ENCODE data around the gene CCR2.

GRCh38 chr3:46369675-46370132 is 15.8 kb downstream of the CCR2 start:
- no peak for TF ChIP-seq REST (IDR thresholded peaks at IDR 0.05; ENCODE audit: low read depth, low read length)
- TF ChIP-seq CTCF (IDR thresholded peaks at IDR 0.05), result no peak
- TF ChIP-seq GABPA (IDR thresholded peaks at IDR 0.05; ENCODE audit: low read depth), result no peak
- no peak for TF ChIP-seq CHD2 (IDR thresholded peaks at IDR 0.05; ENCODE audit: low read length, partially characterized antibody)
- no peak for TF ChIP-seq ELF1 (IDR thresholded peaks at IDR 0.05)
- no peak for TF ChIP-seq POLR2AphosphoS5 (IDR thresholded peaks at IDR 0.05; ENCODE audit: low read depth, low read length)
- no peak for TF ChIP-seq USF1 (IDR thresholded peaks at IDR 0.05; ENCODE audit: borderline replicate concordance, low read depth)
- TF ChIP-seq EP300 (IDR thresholded peaks at IDR 0.05; ENCODE audit: borderline replicate concordance in 1 of 2, low read depth in 1 of 2, low read length in 1 of 2), result no peak
